ENCODE data around the gene CERS6. TPM values are rescaled to one million over a fixed set of nuclear protein-coding genes. Genes with fewer than 3 reads are reported as not detected.
"Not testable (repeated sequence)": the region's sequence is repeated elsewhere in the genome, so short reads cannot be mapped to it uniquely, and the experiment has no call there.

Gene CERS6, protein sequence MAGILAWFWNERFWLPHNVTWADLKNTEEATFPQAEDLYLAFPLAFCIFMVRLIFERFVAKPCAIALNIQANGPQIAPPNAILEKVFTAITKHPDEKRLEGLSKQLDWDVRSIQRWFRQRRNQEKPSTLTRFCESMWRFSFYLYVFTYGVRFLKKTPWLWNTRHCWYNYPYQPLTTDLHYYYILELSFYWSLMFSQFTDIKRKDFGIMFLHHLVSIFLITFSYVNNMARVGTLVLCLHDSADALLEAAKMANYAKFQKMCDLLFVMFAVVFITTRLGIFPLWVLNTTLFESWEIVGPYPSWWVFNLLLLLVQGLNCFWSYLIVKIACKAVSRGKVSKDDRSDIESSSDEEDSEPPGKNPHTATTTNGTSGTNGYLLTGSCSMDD
- total RNA-seq = 1 to 10 TPM; 7.4 to 8.4 TPM

DNA sequence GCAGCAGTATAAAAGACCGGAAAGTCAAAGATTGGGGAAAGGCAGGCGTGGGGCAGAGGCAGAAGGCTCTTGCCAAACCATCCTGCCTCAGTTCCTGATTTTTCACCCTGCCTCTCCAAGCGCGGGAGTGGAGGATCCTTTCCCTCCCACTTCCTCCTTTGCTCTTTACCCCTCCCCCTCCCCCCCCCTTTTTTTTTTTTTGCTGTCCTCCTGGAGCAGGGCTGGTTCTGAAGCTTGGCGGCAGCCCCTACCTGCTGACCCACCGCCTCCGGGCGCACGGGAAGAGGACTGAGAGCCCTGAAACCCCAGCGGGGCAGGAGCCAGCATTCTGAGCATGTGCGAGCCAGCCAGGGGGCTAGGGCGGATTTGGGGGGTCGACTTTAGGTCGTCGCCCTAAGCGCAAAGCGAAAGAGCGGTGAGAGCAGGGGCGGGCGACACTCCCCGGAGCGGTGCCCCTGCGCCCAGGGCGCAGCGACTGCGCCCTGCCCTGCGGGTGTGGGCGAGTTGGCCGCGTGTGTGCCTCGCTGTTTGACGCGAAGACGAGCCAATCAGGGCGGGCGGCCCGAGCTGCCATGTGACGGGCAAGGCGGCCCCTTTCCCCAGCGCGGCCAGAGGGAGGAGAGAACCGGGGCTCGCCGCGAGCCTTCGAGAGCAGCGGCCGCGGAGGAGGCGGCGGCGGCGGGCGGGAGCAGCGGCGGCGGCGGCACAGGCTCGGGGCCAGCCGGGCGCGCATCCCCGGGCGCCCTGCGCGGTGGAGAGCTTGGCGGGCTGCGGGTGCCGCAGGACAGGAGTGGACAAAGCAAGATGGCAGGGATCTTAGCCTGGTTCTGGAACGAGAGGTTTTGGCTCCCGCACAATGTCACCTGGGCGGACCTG is at the start of gene CERS6:
Gene CERS6, plus strand, starts transcription at position 628 of the 876 bp plus-strand sequence. Its CDS starts 177 bp downstream, at position 805.
- no peaks in the 10 kb centered on the region for H3K9me3 Mint-ChIP-seq
- peaks cover 14% of the 10 kb centered on the region for H3K4me1 Mint-ChIP-seq
- CTCF ChIA-PET = interaction anchor here (1.0 kb wide), 1 partner anchor 35 kb away, joined by 3 read pairs; no protein-coding TSS in a partner anchor
- H3K36me3 Mint-ChIP-seq (ENCODE audit: low read depth) = no peaks in the 10 kb centered on the region
- POLR2A ChIA-PET = interaction anchor here (1.2 to 1.6 kb wide), 3 partner anchors 10 to 48 kb away, joined by 3 to 6 read pairs (median 3); no protein-coding TSS in a partner anchor
- DNase-seq = peak; percentile 87
- peaks cover 4% of the 10 kb centered on the region for H3K27me3 Mint-ChIP-seq
- no peak within 1 kb of the TSS for H3K27ac Mint-ChIP-seq
- H3K4me3 Mint-ChIP-seq = no peak within 1 kb of the TSS

DNA sequence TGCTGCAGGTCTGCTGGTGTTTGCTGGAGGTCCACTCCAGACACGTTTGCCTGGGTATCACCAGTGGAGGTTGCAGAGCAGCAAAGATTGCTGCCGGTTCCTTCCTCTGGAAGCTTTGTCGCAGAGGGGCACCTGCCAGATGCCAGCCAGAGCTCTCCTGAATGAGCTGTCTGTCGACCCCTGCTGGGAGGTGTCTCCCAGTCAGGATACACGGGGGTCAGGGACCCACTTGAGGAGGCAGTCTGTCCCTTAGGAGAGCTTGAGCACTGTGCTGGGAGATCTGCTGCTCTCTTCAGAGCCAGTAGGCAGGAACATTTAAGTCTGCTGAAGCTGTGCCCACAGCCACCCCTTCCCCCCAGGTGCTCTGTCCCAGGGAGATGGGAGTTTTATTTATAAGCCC is 43.8 kb upstream of the CERS6 start:
- H3K4me3 Mint-ChIP-seq; H3K27ac Mint-ChIP-seq; DNase-seq; H3K4me1 Mint-ChIP-seq; CTCF ChIA-PET; H3K27me3 Mint-ChIP-seq; POLR2A ChIA-PET; H3K36me3 Mint-ChIP-seq (ENCODE audit: low read depth): not testable (repeated sequence)
- H3K9me3 Mint-ChIP-seq = peaks cover 16% of the 10 kb centered on the region

DNA sequence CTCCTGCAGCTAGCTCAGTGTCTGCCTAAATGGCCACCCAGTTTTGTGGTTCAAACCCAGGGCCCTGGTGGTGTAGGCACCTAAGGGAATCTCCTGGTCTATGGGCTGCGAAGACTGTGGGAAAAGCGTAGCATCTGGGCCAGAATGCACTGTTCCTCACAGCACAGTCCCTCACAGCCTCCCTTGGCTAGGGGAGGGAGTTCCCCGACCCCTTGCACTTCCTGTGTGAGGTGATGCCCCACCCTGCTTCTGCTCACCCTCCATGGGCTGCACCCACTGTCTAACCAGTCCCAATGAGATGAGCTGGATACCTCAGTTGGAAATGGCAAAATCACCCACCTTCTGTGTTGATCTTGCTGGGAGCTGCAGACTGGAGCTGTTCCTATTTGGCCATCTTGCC is 43.0 kb upstream of the CERS6 start:
- H3K36me3 Mint-ChIP-seq (ENCODE audit: low read depth); H3K27ac Mint-ChIP-seq; DNase-seq; H3K4me1 Mint-ChIP-seq; POLR2A ChIA-PET; H3K4me3 Mint-ChIP-seq; CTCF ChIA-PET; H3K27me3 Mint-ChIP-seq: not testable (repeated sequence)
- peaks cover 13% of the 10 kb centered on the region for H3K9me3 Mint-ChIP-seq

DNA sequence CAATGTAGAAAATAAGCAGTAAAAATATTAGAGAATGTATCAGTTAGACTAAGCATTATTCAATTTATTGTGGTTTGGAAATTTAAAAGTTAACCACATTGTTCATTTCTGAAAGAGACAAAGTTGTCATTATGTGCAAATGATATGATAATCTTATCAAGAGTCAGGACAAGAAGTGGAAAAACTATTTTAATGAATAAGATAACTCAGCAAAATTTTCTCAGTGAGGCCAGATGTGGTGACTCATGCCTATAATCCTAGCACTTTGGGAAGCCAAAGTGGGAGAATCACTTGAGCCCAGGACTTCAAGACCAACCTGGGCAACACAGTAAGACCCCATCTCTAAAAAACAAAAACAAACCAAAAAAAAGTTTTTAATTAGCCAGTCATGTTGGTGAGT is 39.5 kb upstream of the CERS6 start:
- Mint-ChIP-seq H3K4me3 (no peak overlapping the region), H3K27ac (no peak overlapping the region), H3K4me1 (peaks cover 1% of the 10 kb centered on the region), H3K36me3 (ENCODE audit: low read depth) (peaks cover 2% of the 10 kb centered on the region), H3K9me3 (peaks cover 14% of the 10 kb centered on the region), H3K27me3 (peaks cover 4% of the 10 kb centered on the region)
- DNase-seq = no peak
- ChIA-PET POLR2A (no interaction called here), CTCF (no interaction called here)

DNA sequence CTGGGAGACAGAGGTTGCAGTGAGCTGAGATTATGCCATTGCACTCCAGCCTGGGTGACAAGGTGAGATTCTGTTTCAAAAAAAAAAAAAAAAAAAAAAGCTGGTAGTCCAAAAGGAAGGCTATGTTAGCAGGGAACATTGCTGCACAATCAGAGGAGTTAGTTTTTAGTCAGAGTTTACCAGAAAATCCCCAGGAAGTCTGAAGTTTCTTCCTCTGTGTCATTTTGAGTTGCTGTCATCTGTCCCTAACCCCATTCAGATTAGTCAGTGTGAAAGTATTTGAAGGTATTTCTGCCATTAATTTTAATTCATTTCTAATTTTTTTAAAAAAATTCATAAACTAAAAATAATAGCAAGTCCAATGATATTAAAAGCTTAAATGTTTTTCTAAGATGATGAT is 33.5 kb upstream of the CERS6 start:
- POLR2A ChIA-PET = no interaction called here
- Mint-ChIP-seq H3K9me3 (peaks cover 9% of the 10 kb centered on the region), H3K36me3 (ENCODE audit: low read depth) (no peaks in the 10 kb centered on the region), H3K27me3 (no peaks in the 10 kb centered on the region), H3K4me3 (no peak overlapping the region), H3K27ac (no peak overlapping the region), H3K4me1 (peaks cover 11% of the 10 kb centered on the region)
- no peak for DNase-seq
- CTCF ChIA-PET = interaction anchor here (0.8 kb wide), 1 partner anchor 19 kb away, joined by 3 read pairs; no protein-coding TSS in a partner anchor

DNA sequence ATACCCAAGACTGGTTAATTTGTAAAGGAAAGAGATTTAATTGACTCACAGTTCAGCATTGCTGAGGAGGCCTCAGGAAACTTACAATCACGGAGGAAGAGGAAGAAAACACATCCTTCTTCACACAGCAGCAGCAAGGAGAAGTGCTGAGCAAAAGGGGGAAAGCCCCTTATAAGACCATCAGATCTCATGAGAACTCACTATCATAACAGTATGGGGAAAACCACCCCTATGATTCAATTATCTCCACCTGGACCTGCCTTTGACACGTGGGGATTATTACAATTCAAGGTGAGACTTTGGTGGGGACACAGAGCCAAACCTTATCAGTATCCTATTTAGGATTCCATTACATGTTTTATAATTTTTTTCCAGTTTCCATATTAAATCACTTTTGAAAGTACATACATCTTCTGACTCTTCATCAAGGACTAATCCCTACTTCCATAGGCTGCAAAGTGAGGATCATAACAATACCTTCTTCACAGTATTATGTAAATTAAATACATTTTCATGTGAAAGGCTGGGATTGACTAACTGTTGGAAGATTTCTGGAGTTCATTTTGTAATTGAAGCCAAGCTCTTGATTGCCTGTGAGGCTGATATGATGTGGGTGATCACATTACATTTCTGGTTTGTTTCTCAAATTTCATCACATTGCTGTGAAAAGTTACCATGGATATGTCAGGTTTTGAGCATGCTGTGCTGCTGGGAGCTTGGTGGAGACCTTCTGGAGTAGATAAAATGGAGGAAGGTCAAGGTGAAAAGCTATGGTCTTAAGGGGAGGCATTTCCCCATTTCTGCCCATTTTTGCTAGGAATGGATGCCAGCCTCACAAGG is 31.7 kb upstream of the CERS6 start:
- no peak for DNase-seq
- Mint-ChIP-seq H3K27ac (no peak overlapping the region), H3K4me1 (peaks cover 11% of the 10 kb centered on the region), H3K36me3 (ENCODE audit: low read depth) (no peaks in the 10 kb centered on the region), H3K9me3 (peaks cover 11% of the 10 kb centered on the region), H3K27me3 (no peaks in the 10 kb centered on the region), H3K4me3 (no peak overlapping the region)
- POLR2A ChIA-PET = no interaction called here
- CTCF ChIA-PET = no interaction called here

DNA sequence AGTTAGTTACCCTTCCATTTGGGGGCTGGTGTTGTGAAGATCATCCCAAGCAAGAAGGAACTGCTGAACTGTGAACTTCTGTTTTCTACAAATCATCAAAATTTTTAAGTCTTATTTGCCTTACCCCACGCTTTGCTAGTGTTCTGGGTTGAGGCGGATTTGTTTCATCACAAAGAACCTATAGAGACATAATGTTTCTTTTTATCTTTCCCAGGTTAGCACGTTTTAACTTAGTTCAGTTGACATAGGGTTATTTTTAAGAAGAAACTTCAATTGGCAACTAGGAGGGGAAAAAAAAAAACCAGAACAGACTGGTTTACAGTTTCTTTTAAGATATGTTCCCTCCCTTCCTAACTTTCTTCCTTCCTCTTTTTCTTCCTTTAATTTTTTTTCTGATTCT is 31.1 kb upstream of the CERS6 start:
- POLR2A ChIA-PET = no interaction called here
- peaks cover 9% of the 10 kb centered on the region for H3K9me3 Mint-ChIP-seq
- no peak for DNase-seq
- no peaks in the 10 kb centered on the region for H3K27me3 Mint-ChIP-seq
- no peak overlapping the region for H3K27ac Mint-ChIP-seq
- H3K4me1 Mint-ChIP-seq = peaks cover 11% of the 10 kb centered on the region
- no peak overlapping the region for H3K4me3 Mint-ChIP-seq
- H3K36me3 Mint-ChIP-seq (ENCODE audit: low read depth) = no peaks in the 10 kb centered on the region
- CTCF ChIA-PET = no interaction called here

DNA sequence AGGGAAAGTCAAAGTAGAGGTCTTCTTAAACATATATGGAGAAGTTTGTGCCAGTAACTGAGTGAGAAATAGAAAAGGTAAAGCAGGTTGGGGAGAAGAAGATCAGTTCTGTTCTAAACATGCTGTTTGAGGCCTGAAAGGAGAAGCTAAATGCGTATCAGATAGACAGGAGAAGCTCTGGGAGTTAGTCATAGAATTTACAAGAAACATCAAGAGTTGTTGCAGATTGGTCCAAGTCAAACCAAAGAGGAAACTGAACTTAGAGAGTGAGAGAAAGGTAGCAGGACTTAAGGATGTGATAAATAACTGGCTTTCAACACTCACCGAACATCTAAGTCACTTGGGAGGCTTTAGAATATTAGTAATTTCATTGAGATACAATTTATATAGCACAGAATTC is 29.2 kb upstream of the CERS6 start:
- H3K27me3 Mint-ChIP-seq = no peaks in the 10 kb centered on the region
- H3K4me3 Mint-ChIP-seq = no peak overlapping the region
- no peak for DNase-seq
- peaks cover 7% of the 10 kb centered on the region for H3K9me3 Mint-ChIP-seq
- POLR2A ChIA-PET = no interaction called here
- H3K27ac Mint-ChIP-seq = no peak overlapping the region
- no peaks in the 10 kb centered on the region for H3K36me3 Mint-ChIP-seq (ENCODE audit: low read depth)
- H3K4me1 Mint-ChIP-seq = peaks cover 15% of the 10 kb centered on the region
- CTCF ChIA-PET = no interaction called here

DNA sequence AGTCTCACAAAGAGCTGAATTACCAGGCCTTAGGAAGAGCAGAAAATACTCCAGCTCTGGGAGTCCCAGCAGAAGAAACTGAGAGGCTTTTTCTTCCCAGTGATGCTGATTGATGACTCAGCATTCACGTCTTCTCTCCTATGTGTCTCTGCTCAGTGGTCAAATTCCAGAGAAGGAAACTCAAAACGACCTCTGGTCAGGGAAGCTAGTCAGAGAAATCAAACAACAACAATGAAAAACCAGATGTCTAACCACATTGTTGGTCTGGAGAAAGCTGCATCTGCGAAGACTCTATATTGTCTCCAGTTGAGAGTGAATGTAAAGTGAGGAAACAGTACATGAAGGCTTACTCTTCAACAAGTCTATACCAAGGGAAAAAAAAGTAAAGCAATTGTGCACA is 28.6 kb upstream of the CERS6 start:
- ChIA-PET POLR2A (no interaction called here), CTCF (no interaction called here)
- no peaks in the 10 kb centered on the region for H3K36me3 Mint-ChIP-seq (ENCODE audit: low read depth)
- no peak overlapping the region for H3K27ac Mint-ChIP-seq
- H3K4me3 Mint-ChIP-seq = no peak overlapping the region
- H3K27me3 Mint-ChIP-seq = no peaks in the 10 kb centered on the region
- peaks cover 7% of the 10 kb centered on the region for H3K9me3 Mint-ChIP-seq
- no peak for DNase-seq
- H3K4me1 Mint-ChIP-seq = peaks cover 17% of the 10 kb centered on the region

DNA sequence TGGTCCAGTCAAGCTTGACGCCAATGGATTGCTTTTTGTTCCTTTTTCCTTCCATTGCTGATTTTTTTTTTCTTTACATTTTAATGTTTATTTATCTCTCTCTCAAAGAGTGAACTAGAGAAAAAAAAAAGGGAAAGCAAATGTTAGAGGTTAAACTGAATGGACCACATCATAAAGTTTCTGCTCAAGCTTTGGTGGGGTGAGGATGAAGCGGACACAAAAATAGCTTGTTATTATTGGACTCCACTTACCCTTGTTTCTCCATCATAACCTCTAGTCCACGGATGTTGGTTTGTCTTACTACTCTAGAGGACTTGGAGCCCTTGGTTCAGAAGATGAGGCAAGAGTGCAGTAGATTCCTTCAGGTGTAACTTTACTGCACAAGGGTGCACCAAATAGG is 27.6 kb upstream of the CERS6 start:
- Mint-ChIP-seq H3K36me3 (ENCODE audit: low read depth) (no peaks in the 10 kb centered on the region), H3K27me3 (no peaks in the 10 kb centered on the region), H3K27ac (no peak overlapping the region), H3K4me1 (peaks cover 27% of the 10 kb centered on the region), H3K9me3 (peaks cover 5% of the 10 kb centered on the region), H3K4me3 (no peak overlapping the region)
- ChIA-PET CTCF (no interaction called here), POLR2A (no interaction called here)
- no peak for DNase-seq

DNA sequence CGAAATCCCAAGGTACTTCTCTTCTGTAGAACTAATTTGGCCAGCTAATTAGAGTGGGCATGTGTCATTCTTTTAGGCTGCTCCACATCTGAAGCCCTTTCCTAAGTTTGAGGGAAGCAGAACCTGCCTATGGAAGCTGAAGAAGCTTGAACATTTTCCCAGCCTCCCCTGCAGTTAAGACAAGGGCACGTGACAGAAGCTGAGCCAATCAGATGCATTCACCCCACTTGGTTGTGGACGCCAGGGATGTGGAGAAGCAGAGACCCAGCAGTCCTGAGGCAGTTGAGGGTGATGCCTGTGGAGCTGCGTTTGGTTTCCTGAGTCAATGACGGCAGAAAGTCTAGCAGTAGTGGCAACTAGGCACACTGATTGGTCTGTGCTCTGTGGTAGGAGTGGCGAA is 26.1 kb upstream of the CERS6 start:
- Mint-ChIP-seq H3K27me3 (peaks cover 2% of the 10 kb centered on the region), H3K4me1 (peaks cover 30% of the 10 kb centered on the region), H3K36me3 (ENCODE audit: low read depth) (no peaks in the 10 kb centered on the region), H3K9me3 (peaks cover 2% of the 10 kb centered on the region), H3K27ac (no peak overlapping the region), H3K4me3 (no peak overlapping the region)
- CTCF ChIA-PET = no interaction called here
- POLR2A ChIA-PET = no interaction called here
- no peak for DNase-seq

DNA sequence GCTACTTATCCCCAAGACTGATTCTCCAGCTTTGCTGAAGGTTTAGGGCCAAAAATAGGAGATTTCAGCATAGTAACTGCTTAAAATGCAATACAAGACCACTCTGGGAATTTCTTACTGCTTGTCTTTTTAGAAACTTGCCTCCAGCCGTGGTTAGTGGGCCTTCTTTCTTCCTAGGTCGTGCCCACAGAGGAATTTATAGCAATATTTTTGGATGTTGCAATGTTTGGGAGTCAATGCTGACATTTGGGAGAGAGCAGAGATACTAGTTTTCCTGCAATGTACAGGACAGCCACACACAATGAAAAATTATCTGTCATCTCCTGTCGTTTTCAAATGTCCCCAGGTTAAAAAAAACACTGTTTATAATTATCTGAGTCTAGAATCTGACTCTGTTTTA is 25.6 kb upstream of the CERS6 start:
- Mint-ChIP-seq H3K27ac (no peak overlapping the region), H3K4me3 (no peak overlapping the region), H3K36me3 (ENCODE audit: low read depth) (no peaks in the 10 kb centered on the region), H3K4me1 (peaks cover 30% of the 10 kb centered on the region), H3K27me3 (peaks cover 2% of the 10 kb centered on the region), H3K9me3 (peaks cover 2% of the 10 kb centered on the region)
- no peak for DNase-seq
- CTCF ChIA-PET = no interaction called here
- POLR2A ChIA-PET = no interaction called here
